GM12873 (cell line): ENCODE measurements around the gene SOX9.

Experiments
- TF ChIP-seq, protein P1 (sequence below): IDR thresholded peaks from 2 replicates; pipeline ENCODE4 v1.5.1; 2012; ENCODE audit warnings: low read depth, mild to moderate bottlenecking, moderate library complexity, low read length, control low read depth; ENCODE audit not compliant: insufficient read depth; ENCODE audit errors: missing control alignments

SOX9 gene

DNA sequence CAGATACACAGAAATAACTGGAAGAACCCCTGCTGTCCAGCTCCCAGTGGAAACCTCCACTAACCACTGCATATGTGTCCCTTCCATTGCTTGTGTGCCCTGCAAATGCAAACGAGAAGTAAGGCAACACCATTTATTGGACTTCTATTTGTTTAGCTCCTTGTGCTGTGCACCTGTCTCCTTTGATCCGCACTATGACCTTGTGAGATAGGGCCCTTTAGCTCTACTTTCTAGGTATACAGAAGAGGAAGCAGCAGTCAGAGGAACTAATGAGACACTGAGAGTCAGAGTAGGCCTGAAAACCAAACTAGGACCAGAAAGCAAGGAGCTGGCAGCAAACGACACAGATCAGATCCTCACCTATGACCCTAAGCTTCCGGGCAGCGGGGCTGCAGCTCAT lies 22.4 kb downstream of the SOX9 start:
- TF ChIP-seq, protein P1, sequence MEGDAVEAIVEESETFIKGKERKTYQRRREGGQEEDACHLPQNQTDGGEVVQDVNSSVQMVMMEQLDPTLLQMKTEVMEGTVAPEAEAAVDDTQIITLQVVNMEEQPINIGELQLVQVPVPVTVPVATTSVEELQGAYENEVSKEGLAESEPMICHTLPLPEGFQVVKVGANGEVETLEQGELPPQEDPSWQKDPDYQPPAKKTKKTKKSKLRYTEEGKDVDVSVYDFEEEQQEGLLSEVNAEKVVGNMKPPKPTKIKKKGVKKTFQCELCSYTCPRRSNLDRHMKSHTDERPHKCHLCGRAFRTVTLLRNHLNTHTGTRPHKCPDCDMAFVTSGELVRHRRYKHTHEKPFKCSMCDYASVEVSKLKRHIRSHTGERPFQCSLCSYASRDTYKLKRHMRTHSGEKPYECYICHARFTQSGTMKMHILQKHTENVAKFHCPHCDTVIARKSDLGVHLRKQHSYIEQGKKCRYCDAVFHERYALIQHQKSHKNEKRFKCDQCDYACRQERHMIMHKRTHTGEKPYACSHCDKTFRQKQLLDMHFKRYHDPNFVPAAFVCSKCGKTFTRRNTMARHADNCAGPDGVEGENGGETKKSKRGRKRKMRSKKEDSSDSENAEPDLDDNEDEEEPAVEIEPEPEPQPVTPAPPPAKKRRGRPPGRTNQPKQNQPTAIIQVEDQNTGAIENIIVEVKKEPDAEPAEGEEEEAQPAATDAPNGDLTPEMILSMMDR: no peak

GRCh38 chr17:72144101-72144500 lies 23.3 kb downstream of the SOX9 start:
- TF ChIP-seq, protein P1: no peak

GRCh38 chr17:72145562-72145961 lies 24.7 kb downstream of the SOX9 start:
- TF ChIP-seq, protein P1: no peak

DNA sequence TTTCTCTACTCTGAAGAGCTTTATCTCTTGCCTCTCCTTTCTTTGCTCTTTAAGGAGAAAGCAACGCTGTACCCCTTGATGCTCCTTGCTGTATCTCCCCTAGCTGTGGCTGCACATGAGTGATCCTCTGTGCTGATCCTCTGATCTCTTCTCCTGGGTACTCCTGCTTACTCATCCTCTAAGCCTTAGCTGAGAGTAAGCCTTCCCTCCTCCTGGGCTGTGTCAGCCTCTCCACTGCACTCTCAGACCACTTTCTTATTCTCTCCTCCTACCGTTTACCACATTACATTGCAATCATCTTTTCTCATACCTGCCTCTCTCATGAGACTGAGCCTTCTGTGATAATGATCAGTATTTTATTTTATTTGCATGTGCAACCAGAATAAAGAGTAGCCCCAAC lies 25.1 kb downstream of the SOX9 start:
- TF ChIP-seq, protein P1: no peak

- TF ChIP-seq, protein P1: no peak
Measured at GRCh38 chr17:72146371-72146770, 25.6 kb downstream of the SOX9 start.

- TF ChIP-seq, protein P1: no peak
Measured at GRCh38 chr17:72150632-72151460, 30.0 kb downstream of the SOX9 start.

- TF ChIP-seq, protein P1: no peak
Measured at GRCh38 chr17:72151565-72152386, 31.0 kb downstream of the SOX9 start.
